GM19372 (cell line): ENCODE measurements around the gene ATP1A3.
"Not testable (repeated sequence)": the region's sequence is repeated elsewhere in the genome, so short reads cannot be mapped to it uniquely, and the experiment has no call there.

Experiments
- ATAC-seq: cut with Tn5 transposase; IDR thresholded peaks from one replicate; pipeline ENCODE4 v1.9.1; 2021; ENCODE audit warnings: mild to moderate bottlenecking, low read depth, moderate library complexity; ENCODE audit not compliant: unreplicated experiment

Gene ATP1A3

DNA sequence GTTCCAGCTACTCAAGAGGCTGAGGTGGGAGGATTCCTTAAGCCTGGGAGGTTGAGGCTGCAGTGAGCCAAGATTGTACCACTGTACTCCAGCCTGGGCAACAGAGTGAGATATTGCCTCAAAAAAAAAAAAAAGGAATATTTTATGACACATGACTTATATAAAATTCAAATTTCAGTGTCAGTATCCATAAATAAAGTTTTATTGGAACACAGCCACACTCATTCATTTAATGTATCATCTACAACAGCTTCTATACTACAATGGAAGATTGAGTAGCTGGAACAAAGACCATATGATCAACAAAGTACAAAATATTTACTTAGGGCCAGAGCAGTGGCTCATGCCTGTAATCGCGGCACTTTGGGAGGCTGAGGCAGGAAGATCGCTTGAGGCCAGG is 18.7 kb upstream of the ATP1A3 start:
- not testable (repeated sequence) for ATAC-seq

DNA sequence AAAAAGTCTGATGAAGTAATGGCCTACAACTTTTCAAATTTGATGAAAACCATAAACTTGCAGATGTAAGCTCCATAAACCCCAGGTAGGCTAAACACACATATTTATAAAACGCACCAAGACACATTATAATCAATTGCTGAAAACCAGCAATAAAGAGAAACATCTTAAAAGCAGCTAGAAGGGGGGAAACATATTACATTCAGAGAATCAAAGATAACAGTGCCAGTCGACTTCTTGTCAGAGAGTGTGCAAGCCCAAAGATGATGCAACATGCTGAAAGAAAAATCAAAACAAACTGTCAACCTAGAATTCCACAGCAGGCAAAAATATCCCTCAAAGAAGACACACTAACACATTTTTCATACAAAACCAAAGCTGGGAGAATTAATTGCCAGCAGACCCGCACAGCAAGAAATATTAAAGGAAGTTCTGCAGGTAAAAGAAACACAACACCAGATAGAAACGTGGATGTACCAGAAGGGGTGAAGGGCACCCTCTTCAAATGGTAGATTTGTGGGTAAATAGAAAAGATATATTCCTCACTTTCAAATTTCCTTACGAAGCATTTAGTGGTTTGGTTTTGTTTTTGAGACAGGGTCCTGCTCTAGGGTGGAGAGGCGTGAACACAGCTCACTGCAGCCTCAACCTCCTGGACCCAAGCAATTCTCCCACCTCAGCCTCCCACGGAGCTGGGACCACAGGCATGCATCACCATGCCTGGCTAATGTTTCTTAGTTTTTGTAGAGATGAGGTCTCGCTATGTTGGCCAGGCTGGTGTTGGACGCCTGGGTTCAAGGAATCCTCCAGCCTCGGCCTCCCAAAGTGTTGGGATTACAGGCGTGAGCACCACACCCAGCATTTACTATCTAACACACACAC is 16.5 kb upstream of the ATP1A3 start:
- no peak for ATAC-seq

DNA sequence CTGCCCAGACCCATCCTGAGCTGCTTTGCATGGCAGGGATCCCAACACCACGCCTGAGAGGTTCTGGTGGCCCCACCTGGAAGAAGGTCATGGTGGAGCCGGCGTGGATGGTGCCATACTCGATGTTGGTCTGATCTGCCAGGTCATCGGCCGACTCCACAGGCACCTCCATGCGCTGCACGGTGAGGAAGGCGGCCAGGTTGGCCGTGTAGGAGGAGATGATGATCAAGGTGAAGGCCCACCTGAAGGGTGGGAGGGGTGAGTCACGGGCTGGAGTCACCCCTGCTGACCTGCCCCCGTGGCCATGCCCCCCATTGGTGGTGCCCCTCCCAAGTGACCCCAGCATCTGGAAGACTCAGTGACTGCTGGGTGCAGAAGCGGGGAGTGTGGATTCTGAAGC is 12.5 kb upstream of the ATP1A3 start:
- no peak for ATAC-seq

DNA sequence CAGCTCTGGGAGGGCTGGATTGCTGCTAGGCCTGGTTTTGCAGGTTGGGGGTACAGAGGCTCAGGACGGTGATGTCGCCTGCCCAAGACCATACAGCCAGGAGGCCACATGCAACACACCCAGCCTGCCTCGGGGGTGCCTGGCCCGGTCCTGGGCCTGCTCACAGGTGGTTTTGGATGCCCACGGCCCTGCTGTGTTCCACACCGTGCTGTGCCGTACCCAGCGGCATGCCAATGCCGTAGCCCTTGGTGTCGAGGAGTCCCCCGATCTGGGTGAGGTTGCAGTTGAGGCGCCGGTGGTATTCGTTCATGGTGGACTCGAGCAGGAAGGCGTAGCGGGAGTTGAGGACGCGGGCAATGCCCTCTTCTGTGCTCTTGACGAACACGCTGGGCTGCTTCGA is 11.5 kb upstream of the ATP1A3 start:
- ATAC-seq = no peak

DNA sequence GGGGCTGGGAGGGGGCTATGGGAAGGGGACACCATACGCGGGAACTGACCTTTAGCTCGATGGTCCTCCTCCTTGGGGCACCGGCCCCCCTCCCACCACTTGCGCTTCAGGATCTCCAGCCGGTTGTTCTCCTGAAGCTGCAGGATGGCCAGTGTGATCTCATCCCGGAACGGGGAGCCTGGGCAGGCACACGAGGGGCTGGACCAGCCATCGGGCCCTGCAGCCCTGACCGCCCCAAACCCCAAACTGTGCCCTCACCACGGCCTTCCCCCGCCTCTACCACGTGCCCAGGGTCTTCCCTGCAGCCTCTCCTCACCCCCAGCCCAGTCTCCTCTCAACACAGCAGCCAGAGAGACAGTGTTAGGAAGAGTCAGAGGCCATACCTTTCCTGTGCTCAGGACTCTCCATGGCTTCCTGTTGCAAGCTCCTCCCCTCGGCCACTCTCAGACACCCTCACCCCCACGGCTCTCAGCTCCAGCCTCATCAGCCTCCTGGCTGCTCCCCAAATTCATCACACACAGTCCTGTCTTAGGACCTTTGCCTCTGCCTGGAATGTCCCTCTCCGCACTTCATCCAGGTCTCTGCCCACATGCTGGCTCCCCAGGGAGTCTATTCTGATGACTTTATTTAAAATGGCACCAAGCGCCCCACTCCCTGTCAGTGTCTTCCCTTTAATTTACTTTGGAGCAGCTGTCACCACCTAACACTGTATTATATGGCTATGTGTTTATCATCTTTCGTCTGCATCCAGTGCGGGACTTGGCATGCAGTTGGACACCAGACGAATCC is 9.7 kb upstream of the ATP1A3 start:
- no peak for ATAC-seq

DNA sequence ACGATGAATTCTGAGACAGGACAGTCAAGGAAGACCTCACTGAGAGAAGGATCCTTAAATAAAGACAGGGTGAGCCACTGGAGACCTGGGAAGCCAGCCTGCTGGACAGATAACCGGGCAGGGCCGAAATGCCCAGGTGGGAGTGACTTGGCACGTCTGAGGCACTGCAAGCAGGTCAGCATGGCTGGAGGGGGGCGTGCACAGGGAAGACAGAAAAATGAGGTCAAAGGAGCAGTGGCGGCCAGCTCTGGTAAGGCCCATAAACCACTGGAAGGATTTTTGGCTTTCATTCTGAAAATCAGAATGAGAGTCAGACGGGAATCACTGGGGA is 5.8 kb upstream of the ATP1A3 start:
- no peak for ATAC-seq

DNA sequence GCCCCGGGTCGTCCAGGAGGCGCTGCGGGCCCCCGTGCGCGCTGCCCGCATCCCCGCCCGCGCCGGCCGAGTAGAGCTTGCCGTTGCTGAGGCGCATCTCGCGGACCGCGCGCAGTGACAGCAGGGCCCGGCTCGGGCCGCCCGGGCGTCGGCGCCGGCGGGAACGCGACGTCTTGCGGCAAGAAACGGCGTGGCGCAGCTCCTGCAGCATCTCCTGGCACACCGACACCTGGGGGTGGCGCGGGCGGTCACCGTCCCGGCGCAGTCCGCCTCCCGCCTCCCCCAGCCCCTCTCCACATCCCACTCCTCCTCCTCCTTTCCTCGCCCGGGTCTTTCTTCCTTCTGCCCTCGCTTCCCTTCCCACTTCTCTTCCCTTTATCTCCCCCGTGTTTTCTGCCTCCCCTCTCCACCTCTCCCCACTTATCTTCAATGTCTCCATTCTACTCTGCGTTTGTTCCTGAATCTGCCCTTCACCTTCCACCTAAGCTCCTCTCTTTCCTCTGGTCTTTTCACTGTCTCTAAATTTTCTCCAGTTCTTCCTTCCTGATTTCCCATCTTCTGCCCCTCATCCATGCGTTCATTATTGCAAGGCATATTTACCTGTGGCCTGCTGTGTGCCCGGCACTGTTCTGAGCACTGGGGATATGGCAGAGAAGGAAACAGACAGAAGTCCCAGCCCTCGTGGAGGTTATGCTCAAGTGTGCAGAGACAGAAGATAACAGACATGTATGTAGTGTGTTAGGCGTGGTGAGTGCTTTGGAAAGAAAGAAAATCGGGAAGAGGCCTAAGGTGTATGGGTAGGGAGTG is 5.2 kb upstream of the ATP1A3 start:
- no peak for ATAC-seq

DNA sequence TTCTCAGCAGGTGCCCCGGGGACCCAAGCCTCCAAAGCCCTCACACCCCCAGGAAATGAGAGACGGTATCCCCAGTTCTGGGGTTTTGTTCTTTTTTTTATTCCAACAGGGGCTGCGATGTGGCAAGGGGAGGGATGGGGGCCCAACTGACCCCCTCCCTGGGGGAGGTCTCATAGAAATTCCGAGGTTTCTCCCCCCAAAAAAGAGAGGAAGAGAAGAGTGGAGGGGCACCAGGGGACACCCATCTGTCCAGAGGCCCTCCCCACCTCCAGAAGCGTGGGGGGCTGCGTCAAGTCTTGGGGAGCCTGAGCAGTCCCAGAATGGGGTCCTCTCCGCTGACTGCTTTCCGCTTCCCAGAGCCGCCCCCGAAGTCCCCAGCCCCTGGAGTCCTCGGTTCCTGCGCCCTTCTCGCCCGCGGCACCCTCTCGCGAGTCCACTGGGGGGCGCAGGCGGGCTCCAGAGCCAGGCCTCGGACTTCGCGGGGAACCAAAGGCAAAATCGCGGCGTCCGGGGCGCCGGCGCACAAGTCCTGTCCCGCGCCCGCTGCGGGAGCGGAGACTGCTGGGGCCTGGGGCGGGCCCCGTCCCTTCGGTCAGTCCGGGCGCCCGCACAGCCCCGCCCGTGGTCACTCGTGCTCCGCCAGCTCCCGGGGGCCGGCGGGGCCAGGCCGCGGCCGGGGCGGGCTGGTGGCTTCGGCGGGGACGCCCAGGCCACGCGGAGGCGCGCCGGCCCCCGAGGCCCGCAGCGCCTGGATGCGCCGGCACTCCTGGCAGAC is 4.4 kb upstream of the ATP1A3 start:
- ATAC-seq = no peak

DNA sequence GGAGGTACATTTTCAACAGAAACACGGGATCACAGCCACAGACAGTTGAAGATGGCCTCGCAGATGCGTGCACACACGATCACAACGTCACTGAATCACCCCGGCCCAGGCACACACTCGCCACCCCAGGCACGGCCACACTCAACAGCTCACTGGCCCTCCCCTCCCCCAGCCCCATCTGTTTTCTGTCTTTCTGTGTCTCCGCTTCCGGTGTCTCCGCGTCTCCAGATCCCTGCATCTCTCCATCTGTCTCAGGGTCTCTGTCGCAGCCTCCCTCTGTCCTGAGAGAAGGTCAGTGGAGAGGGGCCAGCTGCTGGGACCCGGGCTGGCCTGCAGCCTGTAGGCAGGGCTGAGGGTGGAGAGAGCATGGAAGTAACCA is 3.8 kb upstream of the ATP1A3 start:
- ATAC-seq = no peak

DNA sequence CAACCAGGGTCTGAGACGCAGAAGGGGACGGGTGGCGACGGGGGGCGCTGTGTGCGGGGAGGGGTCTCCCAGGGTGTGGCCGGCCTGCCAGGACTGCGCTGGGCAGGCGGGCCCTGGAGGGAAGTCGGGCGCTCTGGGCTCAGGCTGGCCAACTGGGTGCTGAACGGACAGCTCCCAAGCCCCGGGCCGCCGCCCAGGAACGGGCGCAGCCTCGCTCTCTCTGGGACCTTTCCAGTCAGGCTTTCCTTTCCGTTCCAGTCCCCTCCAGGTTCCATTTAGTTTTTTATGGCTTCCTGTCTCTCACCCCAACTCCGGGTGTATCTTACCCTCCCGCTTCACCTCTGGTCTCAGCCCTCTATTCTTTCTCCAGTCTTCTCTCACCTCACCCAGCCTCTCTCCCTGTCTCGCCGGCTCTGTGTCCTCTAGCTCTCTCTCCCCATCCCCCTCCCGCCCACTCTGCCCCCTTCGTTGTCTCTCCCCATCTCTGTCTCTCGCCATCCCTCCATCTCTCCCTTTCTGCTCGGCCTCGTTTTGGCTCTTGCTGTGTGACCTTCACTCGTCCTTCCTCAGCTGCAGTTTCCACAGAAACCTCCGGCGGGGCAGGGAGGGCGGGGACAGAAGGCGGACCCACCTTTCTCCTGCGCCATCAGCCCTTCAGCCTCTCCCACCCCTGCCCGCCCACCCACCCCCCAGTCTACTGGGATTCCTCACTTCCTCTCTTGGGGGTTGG is 3.3 kb upstream of the ATP1A3 start:
- no peak for ATAC-seq

DNA sequence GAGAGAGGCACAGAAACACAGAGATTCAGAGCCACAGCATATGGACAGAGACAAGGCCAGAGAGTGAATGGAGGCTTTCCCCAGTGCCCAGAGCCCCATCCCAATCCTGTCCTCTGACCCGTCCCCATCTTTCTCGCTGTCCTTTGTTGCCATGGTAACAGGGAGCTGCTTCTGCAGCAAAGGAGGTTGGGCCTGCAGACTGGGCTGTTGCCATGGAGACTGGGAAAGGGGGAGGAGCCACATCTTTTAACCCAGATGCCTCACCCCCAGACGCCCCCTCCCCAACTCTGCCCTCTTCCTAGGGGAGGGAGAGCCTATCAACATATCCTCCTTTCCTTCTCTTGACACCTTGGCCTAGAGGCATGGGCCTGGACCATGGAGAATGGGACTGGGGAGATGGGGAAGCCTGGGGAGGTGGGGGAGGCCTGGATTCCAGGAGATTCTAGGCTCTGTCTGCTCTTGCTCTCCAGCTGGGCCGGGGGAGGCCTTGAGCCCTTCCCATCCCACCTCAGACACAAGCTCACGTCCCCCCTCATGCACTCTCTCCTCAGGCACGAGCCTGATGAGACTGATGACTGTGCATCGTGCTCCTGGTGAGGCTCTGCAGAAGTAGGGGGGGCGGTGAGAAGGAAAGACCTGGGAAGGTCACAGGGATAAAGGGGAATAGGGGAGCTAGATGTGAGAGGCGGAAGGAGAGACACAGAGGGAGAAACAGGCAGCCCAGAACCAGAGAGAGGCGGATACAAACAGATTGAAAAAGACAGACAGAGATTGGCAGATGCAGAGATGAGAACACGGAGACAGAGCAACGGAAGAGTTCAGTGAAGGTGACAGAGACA is 2.1 kb upstream of the ATP1A3 start:
- no peak for ATAC-seq

DNA sequence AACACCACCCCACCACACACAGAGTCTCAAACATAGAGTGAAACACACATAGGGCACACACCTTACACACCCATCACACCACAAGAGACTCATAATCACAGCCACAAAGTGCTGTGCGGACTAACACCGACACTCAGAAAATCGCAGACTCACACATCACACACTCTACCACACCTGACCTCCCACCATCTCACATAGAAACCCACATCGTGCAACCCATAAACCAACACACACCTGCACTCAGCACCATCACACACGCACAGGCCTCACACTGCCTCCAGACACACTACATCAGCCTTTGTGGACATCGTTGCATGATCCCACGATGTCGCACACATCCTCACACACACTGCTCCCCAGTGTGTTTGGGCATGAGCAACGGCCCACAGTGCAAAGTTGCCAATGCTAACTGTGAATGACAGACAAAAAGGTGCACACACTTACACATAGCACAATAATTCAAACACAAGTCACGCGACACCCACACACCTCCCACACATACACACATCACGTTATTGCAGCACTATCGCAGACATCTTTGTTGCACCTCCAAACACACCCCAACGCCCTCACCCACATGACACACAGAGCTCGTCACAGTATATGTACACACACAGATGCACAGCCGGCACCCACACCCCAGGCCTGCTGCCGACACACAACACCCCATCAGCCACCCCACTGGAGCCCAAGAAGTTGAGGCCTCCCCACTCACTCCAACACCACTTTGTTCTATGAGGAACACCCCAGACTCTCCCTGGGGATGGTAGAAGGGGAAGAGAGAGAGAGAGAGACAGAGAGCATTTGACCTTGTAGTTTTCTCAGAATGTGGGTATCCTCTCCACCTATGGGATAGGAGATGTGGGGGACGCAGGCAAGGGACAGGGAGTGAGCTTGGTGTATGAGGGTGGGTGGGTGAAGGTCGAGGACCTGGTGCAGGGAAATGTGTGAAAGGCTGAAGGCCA is 1.2 kb upstream of the ATP1A3 start:
- ATAC-seq = no peak

DNA sequence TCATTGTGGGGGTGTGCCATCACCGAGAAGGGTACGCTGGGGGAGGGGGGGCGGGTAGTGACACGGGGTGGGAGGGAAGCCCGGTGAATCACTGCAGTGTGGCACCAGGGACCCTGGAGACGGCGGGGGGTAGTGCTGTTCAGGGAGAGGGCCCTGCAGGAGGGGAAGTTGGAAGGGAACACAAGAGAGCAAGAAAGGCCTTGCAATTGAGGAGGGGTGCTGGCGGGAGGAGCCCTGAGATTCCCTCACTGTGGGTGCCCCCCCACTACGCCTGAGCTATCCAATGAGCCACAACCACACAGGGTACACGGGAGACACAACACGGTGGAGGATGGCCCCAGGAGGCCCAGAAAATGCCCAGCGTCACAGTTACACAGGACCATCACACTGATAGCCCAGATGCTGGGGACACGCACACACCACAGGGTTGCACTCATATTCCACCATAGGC is 516 bp upstream of the ATP1A3 start:
- no peak for ATAC-seq

DNA sequence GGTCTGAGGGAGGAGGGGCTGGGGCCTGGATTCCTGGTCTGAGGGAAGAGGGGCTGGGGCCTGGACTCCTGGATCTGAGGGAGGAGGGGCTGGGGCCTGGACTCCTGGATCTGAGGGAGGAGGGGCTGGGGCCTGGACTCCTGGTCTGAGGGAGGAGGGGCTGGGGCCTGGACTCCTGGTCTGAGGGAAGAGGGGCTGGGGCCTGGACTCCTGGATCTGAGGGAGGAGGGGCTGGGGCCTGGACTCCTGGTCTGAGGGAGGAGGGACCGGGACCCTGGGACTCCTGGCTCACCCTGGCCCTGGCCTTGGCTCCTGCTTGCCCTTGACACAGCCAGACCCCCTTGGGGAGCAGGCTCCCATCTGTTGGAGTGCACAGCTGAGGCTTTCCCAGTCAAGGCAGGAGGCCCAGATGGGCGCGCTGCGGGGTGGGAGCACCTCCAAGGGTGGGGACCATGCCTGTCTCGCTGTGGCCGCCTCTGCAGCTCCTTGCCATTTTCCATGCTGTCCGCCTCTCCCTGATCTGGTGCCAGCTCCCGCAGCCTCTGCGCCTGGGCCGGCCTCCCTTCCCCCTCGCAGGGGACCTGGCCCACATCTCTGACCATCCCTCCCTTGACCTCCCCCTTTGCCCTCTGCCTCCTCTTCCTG is 2.0 kb downstream of the ATP1A3 start:
- ATAC-seq = not testable (repeated sequence)

DNA sequence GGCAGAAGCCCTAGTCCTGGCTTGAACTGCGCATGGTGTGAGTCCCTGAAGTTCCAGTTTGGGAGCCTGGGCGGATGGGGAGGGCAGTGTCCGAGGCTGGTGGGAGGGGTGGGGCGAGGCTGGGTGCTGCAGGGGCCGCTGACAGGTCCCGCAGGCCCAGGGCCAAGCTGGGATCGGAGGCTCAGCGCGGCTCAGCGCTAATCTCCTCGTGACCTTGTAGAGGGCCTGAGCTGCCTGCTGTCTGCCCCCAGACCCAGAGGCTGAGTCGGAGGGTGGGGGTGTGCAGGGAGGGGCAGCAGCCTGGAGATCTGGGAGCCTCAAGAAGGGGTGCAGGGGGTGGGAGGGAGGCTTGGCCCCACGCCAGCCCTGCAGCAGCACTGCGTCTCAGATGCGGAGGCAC is 3.0 kb downstream of the ATP1A3 start:
- no peak for ATAC-seq

DNA sequence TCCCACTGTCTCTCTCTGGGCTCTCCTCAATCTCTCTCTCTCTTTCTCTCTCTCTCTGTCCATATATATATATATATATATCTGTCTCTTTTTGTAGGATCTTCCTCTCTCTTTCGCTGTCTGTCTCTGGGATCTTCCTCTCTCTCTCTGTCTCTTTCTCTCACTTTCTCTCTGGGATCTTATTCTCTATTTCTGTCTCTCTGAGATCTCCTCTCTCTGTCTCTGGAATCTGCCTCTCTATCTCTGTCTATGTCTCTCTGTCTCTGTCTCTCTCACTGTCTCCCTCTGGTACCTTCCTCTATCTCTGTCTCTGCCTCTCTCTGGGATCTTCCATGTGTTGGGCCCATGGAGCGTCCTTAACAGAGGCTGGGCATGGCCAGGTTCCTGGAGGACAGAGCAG is 3.4 kb downstream of the ATP1A3 start:
- no peak for ATAC-seq

DNA sequence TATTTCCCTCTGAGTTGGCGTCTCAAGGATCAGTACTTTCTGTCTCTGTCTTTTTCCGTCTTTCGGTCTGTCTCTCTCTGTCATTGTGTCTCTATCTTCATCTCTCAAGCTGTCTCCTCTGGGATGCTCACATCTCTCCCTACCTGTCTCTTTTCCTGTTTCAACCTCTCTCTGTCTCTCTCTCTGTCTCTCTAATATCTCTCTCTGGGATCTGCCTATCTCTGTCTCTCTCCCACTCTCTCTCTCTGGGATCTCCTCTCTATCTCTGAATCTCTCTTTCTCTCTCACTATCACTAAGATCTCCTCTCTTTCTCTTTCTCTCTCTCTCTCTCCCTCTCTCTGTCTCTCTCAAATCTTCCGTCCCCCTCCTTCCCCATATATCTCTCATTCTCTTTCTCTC is 4.0 kb downstream of the ATP1A3 start:
- no peak for ATAC-seq
